Suprapubic skin (tissue), 4 donors: ENCODE data around the gene C6orf15. TPM values are rescaled to one million over a fixed set of nuclear protein-coding genes. Genes with fewer than 3 reads are reported as not detected.

Experiments
- DNase-seq, 2 donors: peaks; one replicate each; pipeline ENCODE4 v3.0.0-alpha.2; 2019; ENCODE audit warnings: low spot score in 2 of 2
- H3K27ac ChIP-seq: fragments of 200-600 bp; sonication (generic); one replicate; pipeline ENCODE4 v1.5.1; 2019
- H3K27me3 ChIP-seq: fragments of 200-600 bp; sonication (generic); one replicate; pipeline ENCODE4 v1.5.1; 2019
- H3K36me3 ChIP-seq: fragments of 200-600 bp; sonication (generic); one replicate; pipeline ENCODE4 v1.5.1; 2019
- H3K4me1 ChIP-seq: fragments of 200-600 bp; sonication (generic); one replicate; pipeline ENCODE4 v1.5.1; 2019
- H3K4me3 ChIP-seq: fragments of 200-600 bp; sonication (generic); one replicate; pipeline ENCODE4 v1.5.1; 2019; ENCODE audit warnings: mild to moderate bottlenecking
- H3K9me3 ChIP-seq: fragments of 200-600 bp; sonication (generic); one replicate; pipeline ENCODE4 v1.5.1; 2019
- CTCF ChIP-seq, 2 donors: fragments of 200-600 bp in 1 of 2; fragments of 450-650 bp in 1 of 2; sonication (generic) in 1 of 2; IDR thresholded peaks; one replicate each; pipeline ENCODE4 v1.5.1; 2016 to 2019; ENCODE audit warnings: antibody characterized with exemption in 2 of 2, mild to moderate bottlenecking in 1 of 2, moderate library complexity in 1 of 2
- EP300 ChIP-seq: sonication (generic); formaldehyde crosslinking; IDR thresholded peaks from one replicate; pipeline ENCODE4 v1.6.1; 2017; ENCODE audit warnings: antibody characterized with exemption
- POLR2A ChIP-seq, 2 donors: fragments of 450-650 bp; IDR thresholded peaks; one replicate each; pipeline ENCODE4 v1.6.1; 2017; ENCODE audit warnings: antibody characterized with exemption in 2 of 2, mild to moderate bottlenecking in 2 of 2, moderate library complexity in 2 of 2
- POLR2AphosphoS5 ChIP-seq, 3 donors: sonication (generic); formaldehyde crosslinking; IDR thresholded peaks; one replicate each; pipeline ENCODE4 v1.6.1; 2017; ENCODE audit warnings: antibody characterized with exemption in 3 of 3
- WGBS: methylation state at CpG from one replicate; pipeline ENCODE4 v1.1.5; 2018; 5-methylcytosine and 5-hydroxymethylcytosine counted together
- total RNA-seq, 4 donors: library from RNA; depleted of rRNA; stranded (reverse); fragments of >200 nt; gene quantifications; one replicate each; pipeline ENCODE4 v1.1.0, GENCODE V29; 2016

Gene C6orf15
- total RNA-seq, result 10 to 100 TPM in 2 of 4 donors, 1 to 10 TPM in 2; 5.5 to 20.7 (median 8.8) TPM

GRCh38 chr6:31112478-31112877, at the start of gene C6orf15:
Gene C6orf15, minus strand, starts transcription at chr6:31112575. Its CDS starts 20 bp downstream, at chr6:31112555.
- no peak for DNase-seq
- Histone ChIP-seq H3K9me3 (no peaks in the 10 kb centered on the region), H3K27me3 (no peaks in the 10 kb centered on the region), H3K27ac (no peak within 1 kb of the TSS), H3K4me3 (no peak within 1 kb of the TSS), H3K4me1 (peaks cover 43% of the 10 kb centered on the region), H3K36me3 (no peaks in the 10 kb centered on the region)
- 82% methylated on average over 5 of the region's 5 CpGs for WGBS
- TF ChIP-seq CTCF (IDR thresholded peaks at IDR 0.05), result no peak
- TF ChIP-seq POLR2A (IDR thresholded peaks at IDR 0.05), result no peak
- TF ChIP-seq POLR2AphosphoS5 (IDR thresholded peaks at IDR 0.05), result no peak
- TF ChIP-seq EP300, result no peak

- no peak overlapping the region for H3K4me3 ChIP-seq
- no peaks in the 10 kb centered on the region for H3K27me3 ChIP-seq
- H3K27ac ChIP-seq, result no peak overlapping the region
- no peak for DNase-seq
- H3K4me1 ChIP-seq, result peaks cover 21% of the 10 kb centered on the region
- TF ChIP-seq CTCF (IDR thresholded peaks at IDR 0.05), result no peak
- TF ChIP-seq POLR2AphosphoS5 (IDR thresholded peaks at IDR 0.05), result no peak
- no peak for TF ChIP-seq POLR2A (IDR thresholded peaks at IDR 0.05)
- no peak for TF ChIP-seq EP300
- peaks cover 8% of the 10 kb centered on the region for H3K36me3 ChIP-seq
- H3K9me3 ChIP-seq, result no peaks in the 10 kb centered on the region
- WGBS, result 87% methylated on average over 19 of the region's 19 CpGs
These were observed 49.1 kb upstream of the C6orf15 start for GRCh38 chr6:31161216-31162126.

- Histone ChIP-seq H3K27ac (peak overlapping the region; percentile 76), H3K36me3 (peaks cover 17% of the 10 kb centered on the region), H3K4me1 (peaks cover 21% of the 10 kb centered on the region), H3K9me3 (no peaks in the 10 kb centered on the region), H3K27me3 (no peaks in the 10 kb centered on the region), H3K4me3 (peak overlapping the region; percentile 80)
- TF ChIP-seq POLR2AphosphoS5 (IDR thresholded peaks at IDR 0.05), result no peak
- no peak for TF ChIP-seq CTCF (IDR thresholded peaks at IDR 0.05)
- TF ChIP-seq EP300, result no peak
- no peak for TF ChIP-seq POLR2A (IDR thresholded peaks at IDR 0.05)
- DNase-seq, result no peak
- 17% methylated on average over 14 of the region's 35 CpGs for WGBS
These were observed 46.8 kb upstream of the C6orf15 start for GRCh38 chr6:31158863-31159855.

GRCh38 chr6:31158140-31158862, 45.9 kb upstream of the C6orf15 start, which contains the start of gene TCF19:
Gene TCF19, plus strand, starts transcription at chr6:31158589. Its CDS starts 881 bp downstream, at chr6:31159470.
- TF ChIP-seq POLR2A (IDR thresholded peaks at IDR 0.05) (peak in 1 of 2 donors; percentile 17), POLR2AphosphoS5 (IDR thresholded peaks at IDR 0.05) (peak in 1 of 3 donors; percentile 49), EP300 (no peak)
- Histone ChIP-seq H3K27me3 (no peaks in the 10 kb centered on the region), H3K4me3 (peak within 1 kb of the TSS; percentile 80), H3K9me3 (no peaks in the 10 kb centered on the region), H3K36me3 (peaks cover 23% of the 10 kb centered on the region), H3K4me1 (peaks cover 21% of the 10 kb centered on the region), H3K27ac (peak within 1 kb of the TSS; percentile 76)
- DNase-seq, result peak; percentile 99 to 100
- under 1% methylated on average over 49 of the region's 65 CpGs for WGBS
